IPS-20b (cell line): ENCODE results near the gene RPA3.

Experiments
- H3K27ac ChIP-seq: one replicate; pipeline ENCODE4 v1.5.1; 2013; ENCODE audit warnings: low read length
- H3K27me3 ChIP-seq: 2 replicates; pipeline ENCODE4 v1.6.1; 2013; ENCODE audit warnings: mild to moderate bottlenecking, low read length, inconsistent platforms; ENCODE audit not compliant: insufficient read depth
- H3K36me3 ChIP-seq: 2 replicates; pipeline ENCODE4 v1.6.1; 2013; ENCODE audit warnings: low read depth, mild to moderate bottlenecking, inconsistent platforms, low read length, moderate library complexity; ENCODE audit not compliant: insufficient read depth
- H3K4me1 ChIP-seq: 2 replicates; pipeline ENCODE4 v1.6.1; 2013; ENCODE audit warnings: mild to moderate bottlenecking, control low read depth, inconsistent platforms, low read length, moderate library complexity; ENCODE audit not compliant: insufficient read depth
- H3K4me3 ChIP-seq: 2 replicates; pipeline ENCODE4 v1.5.1; 2013; ENCODE audit warnings: mild to moderate bottlenecking, low read length, inconsistent platforms
- H3K9ac ChIP-seq: 2 replicates; pipeline ENCODE4 v1.6.1; 2013; ENCODE audit warnings: low read depth, mild to moderate bottlenecking, inconsistent platforms, low read length, moderate library complexity
- H3K9me3 ChIP-seq: 2 replicates; pipeline ENCODE4 v1.6.1; 2013; ENCODE audit warnings: mild to moderate bottlenecking, low read depth, low read length, inconsistent platforms; ENCODE audit not compliant: insufficient read depth

RPA3 gene

DNA sequence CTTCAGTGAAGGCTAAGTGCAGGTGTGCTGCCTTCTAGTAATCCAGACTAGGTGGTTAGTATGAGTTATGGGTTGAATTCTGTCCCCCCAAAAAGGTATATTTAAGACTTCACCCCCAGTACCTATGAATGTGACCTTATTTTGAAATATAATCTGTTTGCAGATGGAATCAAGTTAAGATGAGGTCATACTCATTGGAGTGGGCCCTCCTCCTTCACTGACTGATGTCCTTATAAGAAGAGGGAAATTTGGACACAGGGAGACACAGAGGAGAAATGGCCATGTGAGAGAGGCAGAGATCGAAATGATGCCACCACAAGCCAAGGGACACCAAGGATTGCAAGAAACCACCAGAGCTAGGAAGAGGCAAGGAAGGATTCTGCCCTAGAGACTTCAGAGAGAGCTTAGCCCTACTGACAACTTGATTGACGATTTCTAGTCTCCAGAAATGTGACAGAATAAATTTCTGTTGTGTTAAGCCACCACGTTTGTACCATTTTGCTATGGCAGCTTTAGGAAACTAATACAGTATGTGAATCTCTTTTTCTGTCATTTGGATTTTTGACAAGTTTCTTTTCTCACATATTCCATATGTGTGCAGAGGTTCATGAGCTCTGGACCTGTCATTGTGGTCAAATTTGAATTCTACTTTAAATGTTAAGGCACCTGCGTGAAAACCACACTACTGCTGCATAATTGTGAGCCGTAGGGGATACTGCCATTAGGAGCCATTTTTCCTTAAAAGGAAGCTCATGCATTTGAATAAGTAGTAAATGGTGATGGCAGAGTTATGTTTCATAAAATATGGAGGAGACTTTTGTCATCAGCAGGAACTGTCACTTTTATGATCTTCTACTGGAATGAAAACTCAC lies 2.6 kb upstream of the RPA3 start:
- Histone ChIP-seq H3K9me3 (no peaks in the 10 kb centered on the region), H3K4me3 (no peak overlapping the region), H3K36me3 (no peaks in the 10 kb centered on the region), H3K27me3 (no peaks in the 10 kb centered on the region), H3K4me1 (no peaks in the 10 kb centered on the region), H3K27ac (no peak overlapping the region), H3K9ac (no peak overlapping the region)

GRCh38 chr7:7720193-7720592 lies 1.8 kb upstream of the RPA3 start:
- Histone ChIP-seq H3K36me3 (no peaks in the 10 kb centered on the region), H3K9ac (no peak overlapping the region), H3K27ac (no peak overlapping the region), H3K4me1 (no peaks in the 10 kb centered on the region; the same call in 1 of the 2 replicates), H3K9me3 (no peaks in the 10 kb centered on the region), H3K4me3 (no peak overlapping the region), H3K27me3 (no peaks in the 10 kb centered on the region)

GRCh38 chr7:7719236-7719635 lies 829 bp upstream of the RPA3 start:
- peaks cover 2% of the 10 kb centered on the region; the same call in 1 of the 2 replicates for H3K4me1 ChIP-seq
- H3K9ac ChIP-seq: no peak overlapping the region

DNA sequence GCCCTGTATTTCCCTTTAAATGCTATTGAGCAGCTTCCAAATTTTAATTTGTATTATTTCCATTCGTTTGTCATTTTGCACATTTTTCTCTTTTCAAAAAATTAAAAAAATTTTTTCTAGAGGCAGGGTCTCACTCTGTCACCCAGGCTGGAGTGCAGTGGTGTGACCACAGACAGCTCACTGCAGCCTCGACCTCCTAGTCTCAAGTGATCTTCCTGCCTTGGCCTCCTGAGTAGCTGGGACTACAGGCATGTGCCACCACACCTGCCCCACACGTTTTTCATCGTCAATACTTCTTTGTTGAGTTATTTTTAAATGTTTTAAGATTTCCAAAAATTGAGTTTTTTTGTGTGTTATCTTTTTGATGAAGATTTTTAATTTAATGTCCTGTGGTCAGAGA lies 4.7 kb downstream of the RPA3 start:
- Histone ChIP-seq H3K9me3 (no peaks in the 10 kb centered on the region), H3K27me3 (no peaks in the 10 kb centered on the region), H3K27ac (no peak overlapping the region), H3K4me1 (peaks cover 14% of the 10 kb centered on the region), H3K4me3 (no peak overlapping the region), H3K9ac (no peak overlapping the region), H3K36me3 (no peaks in the 10 kb centered on the region)

More at GRCh38 chr7:7719236-7719635, 829 bp upstream of the RPA3 start:
- Histone ChIP-seq H3K36me3 (no peaks in the 10 kb centered on the region), H3K27me3 (no peaks in the 10 kb centered on the region), H3K27ac (no peak overlapping the region), H3K4me3 (no peak overlapping the region), H3K9me3 (no peaks in the 10 kb centered on the region)

GRCh38 chr7:7710469-7710868 lies 7.9 kb downstream of the RPA3 start:
- Histone ChIP-seq H3K9ac (no peak overlapping the region), H3K4me3 (no peak overlapping the region), H3K9me3 (no peaks in the 10 kb centered on the region), H3K27me3 (no peaks in the 10 kb centered on the region), H3K36me3 (no peaks in the 10 kb centered on the region), H3K27ac (no peak overlapping the region), H3K4me1 (peaks cover 39% of the 10 kb centered on the region)

DNA sequence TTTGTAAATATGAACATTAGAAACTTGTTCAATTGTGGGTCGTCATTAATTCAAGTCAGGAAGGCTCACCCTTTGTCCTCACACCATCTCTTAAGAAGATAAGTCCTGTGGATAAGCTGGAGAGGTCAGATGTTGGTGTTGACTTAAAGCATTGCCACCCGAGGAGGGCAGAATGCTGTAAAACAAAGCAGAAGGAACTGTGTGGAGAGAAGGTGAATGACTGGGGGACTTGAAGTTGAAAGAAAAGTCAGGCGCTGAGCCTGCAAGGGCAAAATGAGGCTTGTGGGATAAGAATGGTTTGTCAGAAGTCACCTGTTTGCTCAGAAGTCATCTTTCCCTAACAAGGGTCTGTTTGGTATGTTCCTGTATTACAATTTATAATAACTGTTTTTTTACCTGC lies 9.1 kb downstream of the RPA3 start:
- Histone ChIP-seq H3K4me1 (peaks cover 37% of the 10 kb centered on the region), H3K27ac (no peak overlapping the region)

DNA sequence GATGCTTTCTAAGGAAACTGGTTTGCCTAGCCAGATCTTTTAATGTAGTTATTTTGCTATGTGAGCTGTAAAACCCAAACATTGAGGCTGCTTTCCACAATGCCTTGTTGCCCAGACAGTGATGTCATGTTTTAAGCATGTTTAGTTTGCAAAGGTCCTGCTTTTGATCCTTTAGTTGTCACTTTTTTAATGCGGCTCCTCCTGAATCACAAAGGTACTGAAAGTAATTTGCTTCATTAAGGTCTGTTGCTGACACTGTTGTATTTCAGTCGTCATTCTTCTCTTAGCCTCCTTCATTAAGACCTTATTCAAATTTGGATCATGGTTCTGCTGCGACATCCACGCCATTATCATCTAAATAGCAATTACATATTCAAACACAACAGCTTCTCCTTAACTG lies 10.6 kb downstream of the RPA3 start:
- Histone ChIP-seq H3K27me3 (no peaks in the 10 kb centered on the region), H3K4me1 (peaks cover 37% of the 10 kb centered on the region), H3K9ac (peak overlapping the region; percentile 1; the same call in 1 of the 2 replicates), H3K4me3 (peak overlapping the region; percentile 28; the same call in 1 of the 2 replicates), H3K36me3 (no peaks in the 10 kb centered on the region), H3K9me3 (no peaks in the 10 kb centered on the region), H3K27ac (no peak overlapping the region)

More for the DNA sequence above, 9.1 kb downstream of the RPA3 start:
- Histone ChIP-seq H3K9ac (no peak overlapping the region), H3K4me3 (no peak overlapping the region), H3K27me3 (no peaks in the 10 kb centered on the region), H3K9me3 (no peaks in the 10 kb centered on the region), H3K36me3 (no peaks in the 10 kb centered on the region)

- Histone ChIP-seq H3K4me1 (peaks cover 37% of the 10 kb centered on the region), H3K9ac (peak overlapping the region; percentile 1; the same call in 1 of the 2 replicates), H3K9me3 (no peaks in the 10 kb centered on the region), H3K27ac (no peak overlapping the region), H3K4me3 (no peak overlapping the region), H3K36me3 (no peaks in the 10 kb centered on the region), H3K27me3 (no peaks in the 10 kb centered on the region)
Observed at GRCh38 chr7:7707246-7707645, 11.2 kb downstream of the RPA3 start.

DNA sequence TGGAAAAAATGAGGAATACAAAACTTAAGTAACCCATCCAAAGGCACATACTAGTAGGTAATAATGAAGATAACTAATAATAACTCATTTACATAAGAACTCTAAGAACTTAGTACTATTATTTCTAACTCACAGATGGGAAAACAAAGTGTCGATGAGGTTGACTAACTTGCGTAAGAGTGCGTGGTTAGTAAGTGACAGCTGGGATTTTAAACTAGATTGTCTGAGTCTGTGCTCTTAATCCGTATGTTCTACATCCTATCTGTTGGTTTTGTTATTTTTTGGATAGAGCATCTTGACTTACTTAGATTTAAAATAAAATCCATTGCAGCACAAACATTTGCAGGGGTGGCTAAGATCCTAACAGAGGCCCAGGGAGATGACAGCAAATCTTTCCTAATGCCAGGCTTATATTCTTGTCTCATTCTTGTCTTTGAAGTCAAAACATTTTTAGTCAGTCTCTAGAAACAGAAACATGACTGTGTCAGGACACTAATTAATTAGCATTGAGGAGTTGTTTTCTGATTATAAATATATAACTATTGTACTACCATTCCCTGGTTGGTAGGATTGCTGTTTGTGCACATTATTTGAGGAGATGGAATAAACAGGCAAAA lies 11.7 kb downstream of the RPA3 start:
- Histone ChIP-seq H3K9ac (no peak overlapping the region), H3K27me3 (no peaks in the 10 kb centered on the region), H3K36me3 (no peaks in the 10 kb centered on the region), H3K27ac (no peak overlapping the region), H3K4me1 (peaks cover 37% of the 10 kb centered on the region), H3K4me3 (no peak overlapping the region), H3K9me3 (no peaks in the 10 kb centered on the region)

- Histone ChIP-seq H3K27ac (no peak overlapping the region), H3K36me3 (no peaks in the 10 kb centered on the region), H3K9ac (no peak overlapping the region), H3K27me3 (no peaks in the 10 kb centered on the region), H3K9me3 (no peaks in the 10 kb centered on the region), H3K4me1 (peaks cover 37% of the 10 kb centered on the region), H3K4me3 (no peak overlapping the region)
Observed at GRCh38 chr7:7706101-7706511, 12.3 kb downstream of the RPA3 start.

DNA sequence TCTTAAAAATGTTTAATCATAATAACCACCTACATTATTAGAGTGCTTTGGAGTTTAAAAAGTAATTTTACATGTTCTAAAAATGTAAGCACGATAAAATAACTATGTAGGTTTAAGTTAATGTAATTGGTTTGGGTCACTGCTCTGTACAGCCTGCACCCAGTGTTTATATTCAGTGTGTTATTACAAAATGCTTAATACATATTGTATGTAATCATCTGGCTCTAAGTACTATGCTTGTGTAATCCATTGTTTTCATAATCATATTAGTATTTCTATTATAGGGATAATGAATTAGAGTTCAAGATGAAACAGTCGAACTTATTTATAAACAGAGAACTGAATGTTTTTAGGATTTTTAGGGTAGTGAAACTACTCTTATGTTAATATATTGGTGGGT lies 13.1 kb downstream of the RPA3 start:
- Histone ChIP-seq H3K27me3 (no peaks in the 10 kb centered on the region), H3K4me3 (no peak overlapping the region), H3K4me1 (peaks cover 37% of the 10 kb centered on the region), H3K36me3 (no peaks in the 10 kb centered on the region), H3K27ac (no peak overlapping the region), H3K9me3 (no peaks in the 10 kb centered on the region), H3K9ac (no peak overlapping the region)

GRCh38 chr7:7704867-7705266 lies 13.5 kb downstream of the RPA3 start:
- no peak overlapping the region for H3K4me3 ChIP-seq
- H3K4me1 ChIP-seq: peaks cover 32% of the 10 kb centered on the region
- no peaks in the 10 kb centered on the region for H3K27me3 ChIP-seq
- H3K36me3 ChIP-seq: no peaks in the 10 kb centered on the region
- no peak overlapping the region for H3K9ac ChIP-seq
- H3K9me3 ChIP-seq: no peaks in the 10 kb centered on the region
- H3K27ac ChIP-seq: no peak overlapping the region
